ENCODE measurements around the gene CLDN22.

The CLDN22 gene

DNA sequence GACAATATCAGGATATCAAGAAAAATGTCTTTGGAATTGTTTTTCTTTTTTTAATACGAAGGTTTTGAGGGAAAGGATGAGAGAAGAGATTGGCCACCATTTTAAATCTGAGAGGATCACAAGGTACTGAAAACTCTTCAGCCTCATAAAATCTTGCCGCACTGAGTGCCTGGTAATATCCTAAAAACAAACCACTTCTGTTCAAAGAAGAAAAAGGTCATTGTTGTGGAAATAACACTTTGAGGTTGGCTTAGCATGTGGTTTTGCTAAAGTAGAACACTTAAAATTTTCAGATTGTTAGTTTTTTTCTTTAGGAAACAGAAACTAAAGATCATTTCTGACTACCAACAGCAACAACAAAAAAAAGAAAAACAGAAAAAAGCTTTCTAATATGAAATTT lies 1.0 kb upstream of the CLDN22 start:
- Histone ChIP-seq H2AFZ (ENCODE audit: low read depth, low read length, severe bottlenecking) (no peak overlapping the region), H3K9me2 (replicated peaks; ENCODE audit: insufficient read depth, low read length) (no peaks in the 10 kb centered on the region), H3K4me2 (ENCODE audit: low read depth, low read length, poor library complexity, severe bottlenecking) (no peak overlapping the region), H3K79me2 (ENCODE audit: insufficient read depth, low read length) (no peaks in the 10 kb centered on the region), H3F3A (ENCODE audit: insufficient read depth) (no peaks in the 10 kb centered on the region), H3K36me3 (ENCODE audit: low read length) (no peaks in the 10 kb centered on the region), H3K4me3 (ENCODE audit: insufficient read depth, low read length, poor library complexity, severe bottlenecking) (no peak overlapping the region), H3K9me3 (ENCODE audit: insufficient read depth, low read length) (no peaks in the 10 kb centered on the region), H4K20me1 (ENCODE audit: low read depth, low read length) (no peaks in the 10 kb centered on the region), H3K27ac (ENCODE audit: low read depth, low read length) (no peak overlapping the region), H3K27me3 (ENCODE audit: low read length) (no peaks in the 10 kb centered on the region), H3K9ac (ENCODE audit: low read length) (no peak overlapping the region)
- no peak for TF ChIP-seq EZH2phosphoT487 (conservative IDR thresholded peaks at IDR 0.05; ENCODE audit: low read length)
- TF ChIP-seq, protein P1, sequence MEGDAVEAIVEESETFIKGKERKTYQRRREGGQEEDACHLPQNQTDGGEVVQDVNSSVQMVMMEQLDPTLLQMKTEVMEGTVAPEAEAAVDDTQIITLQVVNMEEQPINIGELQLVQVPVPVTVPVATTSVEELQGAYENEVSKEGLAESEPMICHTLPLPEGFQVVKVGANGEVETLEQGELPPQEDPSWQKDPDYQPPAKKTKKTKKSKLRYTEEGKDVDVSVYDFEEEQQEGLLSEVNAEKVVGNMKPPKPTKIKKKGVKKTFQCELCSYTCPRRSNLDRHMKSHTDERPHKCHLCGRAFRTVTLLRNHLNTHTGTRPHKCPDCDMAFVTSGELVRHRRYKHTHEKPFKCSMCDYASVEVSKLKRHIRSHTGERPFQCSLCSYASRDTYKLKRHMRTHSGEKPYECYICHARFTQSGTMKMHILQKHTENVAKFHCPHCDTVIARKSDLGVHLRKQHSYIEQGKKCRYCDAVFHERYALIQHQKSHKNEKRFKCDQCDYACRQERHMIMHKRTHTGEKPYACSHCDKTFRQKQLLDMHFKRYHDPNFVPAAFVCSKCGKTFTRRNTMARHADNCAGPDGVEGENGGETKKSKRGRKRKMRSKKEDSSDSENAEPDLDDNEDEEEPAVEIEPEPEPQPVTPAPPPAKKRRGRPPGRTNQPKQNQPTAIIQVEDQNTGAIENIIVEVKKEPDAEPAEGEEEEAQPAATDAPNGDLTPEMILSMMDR (IDR thresholded peaks at IDR 0.05; ENCODE audit: insufficient read depth, low read length, poor library complexity, severe bottlenecking), result no peak

GRCh38 chr4:183318656-183319055 lies 1.4 kb downstream of the CLDN22 start:
- H3K27me3 ChIP-seq (ENCODE audit: low read length), result no peaks in the 10 kb centered on the region
- no peaks in the 10 kb centered on the region for H3K36me3 ChIP-seq (ENCODE audit: low read length)
- TF ChIP-seq EZH2phosphoT487 (conservative IDR thresholded peaks at IDR 0.05; ENCODE audit: low read length), result no peak
- TF ChIP-seq, protein P1 (IDR thresholded peaks at IDR 0.05; ENCODE audit: insufficient read depth, low read length, poor library complexity, severe bottlenecking), result no peak
- H3K9me2 ChIP-seq (replicated peaks; ENCODE audit: insufficient read depth, low read length), result no peaks in the 10 kb centered on the region
- no peak overlapping the region for H2AFZ ChIP-seq (ENCODE audit: low read depth, low read length, severe bottlenecking)
- H3K4me2 ChIP-seq (ENCODE audit: low read depth, low read length, poor library complexity, severe bottlenecking), result no peak overlapping the region
- H3K27ac ChIP-seq (ENCODE audit: low read depth, low read length), result no peak overlapping the region
- no peak overlapping the region for H3K9ac ChIP-seq (ENCODE audit: low read length)
- no peaks in the 10 kb centered on the region for H3K9me3 ChIP-seq (ENCODE audit: insufficient read depth, low read length)
- H3K4me3 ChIP-seq (ENCODE audit: insufficient read depth, low read length, poor library complexity, severe bottlenecking), result no peak overlapping the region
- no peaks in the 10 kb centered on the region for H3K79me2 ChIP-seq (ENCODE audit: insufficient read depth, low read length)
- H4K20me1 ChIP-seq (ENCODE audit: low read depth, low read length), result no peaks in the 10 kb centered on the region
- no peaks in the 10 kb centered on the region for H3F3A ChIP-seq (ENCODE audit: insufficient read depth)

GRCh38 chr4:183314806-183315205 lies 5.3 kb downstream of the CLDN22 start:
- Histone ChIP-seq H3K4me2 (ENCODE audit: low read depth, low read length, poor library complexity, severe bottlenecking) (no peak overlapping the region), H3F3A (ENCODE audit: insufficient read depth) (no peaks in the 10 kb centered on the region), H3K9me3 (ENCODE audit: insufficient read depth, low read length) (no peaks in the 10 kb centered on the region), H3K4me3 (ENCODE audit: insufficient read depth, low read length, poor library complexity, severe bottlenecking) (no peak overlapping the region), H3K9ac (ENCODE audit: low read length) (no peak overlapping the region), H4K20me1 (ENCODE audit: low read depth, low read length) (no peaks in the 10 kb centered on the region), H3K79me2 (ENCODE audit: insufficient read depth, low read length) (no peaks in the 10 kb centered on the region), H2AFZ (ENCODE audit: low read depth, low read length, severe bottlenecking) (no peak overlapping the region), H3K36me3 (ENCODE audit: low read length) (no peaks in the 10 kb centered on the region), H3K27me3 (ENCODE audit: low read length) (no peaks in the 10 kb centered on the region), H3K9me2 (replicated peaks; ENCODE audit: insufficient read depth, low read length) (no peaks in the 10 kb centered on the region), H3K27ac (ENCODE audit: low read depth, low read length) (no peak overlapping the region)
- no peak for TF ChIP-seq EZH2phosphoT487 (conservative IDR thresholded peaks at IDR 0.05; ENCODE audit: low read length)
- TF ChIP-seq, protein P1 (IDR thresholded peaks at IDR 0.05; ENCODE audit: insufficient read depth, low read length, poor library complexity, severe bottlenecking), result no peak
